SIG-M5 (cell line): Measurements from ENCODE around the gene GRID1.

Experiments
- DNase-seq: peaks from one replicate; lab custom pipeline; 2025; lab: John Stamatoyannopoulos, UW

The GRID1 gene

DNA sequence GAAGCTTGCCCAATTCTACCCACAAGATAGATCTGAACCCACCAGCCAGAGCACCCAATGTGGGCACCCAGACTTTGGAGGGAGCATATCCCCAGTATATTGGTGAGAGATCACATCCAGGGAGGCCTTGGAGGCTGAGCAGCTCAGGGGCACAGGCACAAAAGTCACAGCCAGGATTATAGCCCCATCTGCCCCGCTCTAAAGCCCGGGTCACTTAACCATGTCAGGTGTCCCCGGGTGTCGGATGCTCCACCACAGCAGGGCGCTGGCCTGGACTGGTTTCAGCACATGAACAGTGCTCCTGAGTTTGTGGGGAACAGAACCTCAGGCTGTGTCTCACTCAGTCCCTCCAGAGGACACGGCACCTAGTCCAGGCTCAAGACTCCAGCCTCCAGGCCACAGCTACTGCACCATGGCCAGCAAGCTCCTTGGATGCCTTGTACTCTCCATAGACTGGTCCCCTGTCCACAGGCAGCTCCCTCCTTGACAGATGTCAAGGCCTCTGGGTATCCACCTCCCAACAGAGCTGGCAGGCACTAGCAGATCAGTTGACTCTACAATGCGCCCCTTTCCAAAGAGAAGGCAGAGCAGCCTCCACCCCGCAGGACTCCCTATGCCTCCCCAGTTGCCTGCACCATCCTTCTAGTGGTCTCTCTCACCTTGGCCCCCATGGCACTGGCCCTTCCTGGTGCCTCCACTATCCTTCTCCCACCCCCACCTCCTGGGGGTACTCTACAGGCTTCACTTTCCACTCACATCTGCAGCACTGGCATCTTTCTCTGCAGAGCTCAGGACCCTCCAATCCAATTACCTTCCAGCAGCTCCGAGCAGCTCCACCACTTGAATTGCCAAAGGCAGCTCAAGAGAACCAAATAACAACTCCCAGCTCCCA, 306.0 kb downstream of the GRID1 start:
- DNase-seq: no peak

DNA sequence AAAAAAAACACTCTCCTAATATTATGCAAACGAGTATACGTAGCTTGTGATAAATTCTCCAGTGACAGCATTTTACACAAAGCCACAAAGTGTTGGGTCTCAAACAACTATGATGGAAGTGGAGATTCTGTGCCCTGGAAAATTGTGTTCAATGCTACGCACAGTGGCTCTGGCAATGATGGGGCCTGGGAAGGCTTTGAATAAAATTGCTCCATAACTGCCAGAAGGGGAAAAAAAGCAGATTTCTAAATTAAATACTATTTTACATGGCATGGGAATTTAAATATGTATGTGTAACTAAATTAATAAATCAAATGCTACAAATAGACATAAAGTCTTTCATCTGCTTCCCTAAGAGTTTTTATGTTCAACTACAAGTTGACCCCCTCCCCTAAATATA, 306.7 kb downstream of the GRID1 start:
- DNase-seq: no peak

GRCh38 chr10:86058964-86059363, 307.6 kb downstream of the GRID1 start:
- no peak for DNase-seq

GRCh38 chr10:86057708-86058107, 308.9 kb downstream of the GRID1 start:
- no peak for DNase-seq

DNA sequence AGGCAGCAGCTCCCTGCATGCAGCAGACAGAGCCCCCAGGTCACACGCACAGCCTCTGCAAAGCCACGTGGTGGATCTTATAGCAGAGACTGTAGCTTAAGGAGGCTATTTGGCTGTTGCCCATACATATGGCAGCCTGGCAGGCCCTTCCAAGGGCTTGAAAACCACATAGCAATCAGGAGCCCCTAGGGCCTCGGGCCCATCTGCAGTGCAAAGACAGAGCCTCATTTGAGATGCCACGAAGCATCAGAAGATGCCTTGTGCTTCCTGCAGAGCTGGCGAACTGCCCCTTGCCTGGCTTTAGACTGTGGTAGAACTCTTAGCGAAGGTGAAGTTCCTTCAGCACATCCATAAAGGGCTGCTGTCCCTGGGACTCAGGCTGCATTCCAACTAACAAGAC, 309.9 kb downstream of the GRID1 start:
- no peak for DNase-seq

DNA sequence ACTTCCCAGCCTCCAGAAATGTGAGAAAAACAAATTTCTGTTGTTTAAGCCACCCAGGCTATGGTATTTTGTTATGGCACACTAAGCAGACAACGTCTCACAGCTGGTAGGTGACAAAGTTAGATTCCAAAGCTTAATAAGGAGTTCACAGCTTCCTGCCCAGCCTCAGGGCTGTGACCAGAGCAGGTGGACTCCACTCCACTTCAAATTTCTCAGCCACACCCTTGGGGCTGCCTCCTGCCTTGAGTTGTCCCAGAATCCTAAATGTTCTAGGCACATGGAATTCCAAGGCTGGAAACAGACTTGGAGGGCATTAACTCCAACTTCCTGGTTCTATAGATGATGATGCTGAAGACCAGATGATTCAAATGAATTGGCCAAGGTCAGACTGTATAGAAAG, 310.7 kb downstream of the GRID1 start:
- no peak for DNase-seq

- DNase-seq: no peak
Observed at GRCh38 chr10:86053675-86054074, 312.9 kb downstream of the GRID1 start.

DNA sequence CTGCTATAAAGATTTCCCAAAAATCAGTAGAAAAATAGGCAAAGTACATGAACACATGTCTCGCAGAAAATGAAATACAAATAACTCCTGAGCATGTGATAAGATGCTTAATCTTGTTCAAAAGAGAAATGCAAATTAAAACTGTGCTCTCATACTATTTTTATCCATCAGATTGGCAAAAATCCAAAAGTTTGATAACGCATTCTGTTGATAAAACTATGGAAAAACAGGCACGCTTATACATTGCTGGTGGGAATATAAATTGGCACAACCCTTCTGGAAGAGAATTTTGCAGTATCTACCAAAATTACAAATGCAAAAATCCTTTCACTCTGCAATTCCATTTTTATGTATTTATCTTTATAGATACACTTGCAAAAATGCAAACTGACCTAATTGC, 315.0 kb downstream of the GRID1 start:
- no peak for DNase-seq

- no peak for DNase-seq
Observed at GRCh38 chr10:86049442-86049841, 317.2 kb downstream of the GRID1 start.

DNA sequence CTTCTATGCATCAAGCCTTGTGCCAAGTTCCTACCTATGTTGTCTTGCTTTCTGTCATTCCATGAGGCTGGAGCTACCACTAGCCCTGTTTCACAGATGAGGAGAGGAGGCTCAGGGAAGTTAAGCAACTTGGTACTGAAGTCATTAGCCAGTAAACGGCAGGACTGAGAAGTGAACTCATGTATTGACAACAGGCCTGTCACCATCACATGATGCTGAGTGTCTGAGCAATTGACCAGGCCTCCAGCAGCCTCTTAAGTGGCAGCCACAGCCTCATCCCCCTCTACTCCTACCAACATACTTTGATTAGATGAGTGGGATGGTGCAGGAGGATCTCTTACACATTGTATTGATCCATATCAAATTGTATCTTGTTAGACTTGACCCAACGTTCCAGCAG, 317.6 kb downstream of the GRID1 start:
- DNase-seq: no peak

GRCh38 chr10:86048571-86048970, 318.0 kb downstream of the GRID1 start:
- no peak for DNase-seq

DNA sequence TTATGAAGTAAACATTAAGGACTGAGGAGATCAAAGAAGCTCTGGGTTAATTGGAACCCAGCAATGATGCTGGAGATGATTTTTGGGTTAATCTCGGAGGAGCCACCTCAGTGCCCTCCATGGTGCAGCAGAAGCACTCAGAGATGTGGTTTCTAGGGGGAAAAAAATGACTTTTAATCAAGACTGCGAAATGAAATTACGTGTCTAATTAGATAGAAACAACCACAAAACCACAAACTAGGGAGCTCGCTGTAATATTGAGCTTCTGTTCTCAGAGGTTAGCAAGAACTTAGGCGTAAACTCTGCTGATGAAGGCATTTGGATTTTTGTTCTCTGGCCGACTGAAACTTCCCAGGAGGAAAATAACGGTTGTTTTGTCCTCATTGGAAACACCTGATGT, 319.0 kb downstream of the GRID1 start:
- no peak for DNase-seq

DNA sequence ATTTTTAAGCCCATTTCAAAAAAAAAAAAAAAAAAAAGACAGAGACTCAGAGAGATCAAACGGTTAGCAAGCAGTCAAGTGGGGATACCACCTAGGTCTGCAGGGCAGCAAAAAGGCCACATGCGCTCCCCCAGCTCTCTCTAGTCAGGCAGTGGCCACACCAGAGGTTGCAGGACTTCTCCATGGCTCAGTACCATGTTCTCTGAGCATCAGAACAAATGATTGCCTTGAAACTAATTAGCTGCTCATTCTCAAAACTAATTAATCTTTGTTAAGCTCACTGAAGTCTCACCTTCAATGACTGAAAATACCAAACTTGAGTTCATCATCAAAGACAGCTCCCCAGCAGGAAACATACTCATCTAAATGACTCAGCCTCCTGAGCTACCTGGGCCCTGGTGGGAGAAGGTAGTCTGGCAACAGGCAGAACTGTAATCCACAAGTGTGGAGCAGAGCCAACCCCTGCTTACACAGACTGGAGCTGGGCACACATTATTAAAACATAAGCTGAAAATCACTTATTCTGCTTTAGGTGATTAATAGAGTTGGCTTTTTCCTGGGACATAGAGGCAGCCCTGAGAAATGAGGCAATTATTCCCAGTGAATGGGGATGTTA, 319.6 kb downstream of the GRID1 start:
- no peak for DNase-seq

DNA sequence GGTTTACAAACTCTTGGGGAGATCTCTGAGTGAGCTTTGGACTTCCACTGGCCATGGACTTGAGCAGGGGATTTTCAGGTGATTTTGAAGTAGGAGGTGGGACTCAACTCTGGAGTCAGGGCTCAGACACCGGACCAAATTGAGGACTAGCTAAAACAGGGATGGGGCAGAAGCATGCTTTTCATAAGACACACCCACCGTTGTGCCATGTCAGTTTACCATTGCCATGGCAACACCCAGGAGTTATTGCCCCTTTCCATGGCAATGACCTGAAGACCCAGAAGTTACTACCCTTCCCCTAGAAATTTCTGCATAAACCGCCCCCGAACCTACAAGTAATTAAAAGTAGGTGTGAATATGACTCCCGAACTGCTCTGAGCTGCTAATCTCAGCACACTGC, 320.7 kb downstream of the GRID1 start:
- DNase-seq: no peak

DNA sequence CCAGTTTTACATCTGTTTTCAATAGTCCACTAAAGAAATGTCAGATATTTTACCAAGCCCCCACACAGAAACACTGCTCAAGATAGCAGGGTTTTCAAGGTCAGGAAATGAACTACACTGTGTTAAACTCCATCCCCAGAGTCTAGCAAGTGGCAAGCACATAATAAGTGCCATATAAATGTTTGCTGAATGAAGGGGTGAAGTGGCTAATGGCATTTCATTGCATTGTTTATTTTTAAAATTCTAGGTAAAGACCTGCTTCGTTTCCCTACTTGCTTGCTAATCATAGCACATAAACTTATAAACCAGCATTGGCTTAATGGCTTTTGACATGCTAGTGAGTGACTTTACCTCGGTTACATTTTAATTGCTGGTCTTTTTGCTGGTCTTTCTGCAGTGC, 322.6 kb downstream of the GRID1 start:
- DNase-seq: no peak

DNA sequence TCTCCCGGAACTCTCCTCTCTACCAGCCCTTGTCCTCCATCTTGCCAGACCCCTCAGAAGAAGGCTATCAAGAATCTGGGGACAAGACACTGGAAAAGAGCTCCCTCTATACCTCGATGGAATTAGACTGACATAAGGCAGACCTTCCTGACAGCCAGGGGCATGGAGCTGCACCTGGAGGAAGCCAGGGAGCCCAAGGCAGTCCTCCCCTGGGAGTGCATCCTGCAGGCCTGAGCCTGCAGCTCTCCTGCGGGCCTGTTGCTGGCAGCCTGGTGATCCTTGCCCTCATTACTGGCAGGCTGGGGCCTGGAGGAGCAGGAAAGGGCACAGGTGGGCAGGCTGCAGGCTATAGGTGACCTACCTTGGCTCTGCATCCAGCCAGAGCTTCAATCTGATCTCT, 323.4 kb downstream of the GRID1 start:
- no peak for DNase-seq

DNA sequence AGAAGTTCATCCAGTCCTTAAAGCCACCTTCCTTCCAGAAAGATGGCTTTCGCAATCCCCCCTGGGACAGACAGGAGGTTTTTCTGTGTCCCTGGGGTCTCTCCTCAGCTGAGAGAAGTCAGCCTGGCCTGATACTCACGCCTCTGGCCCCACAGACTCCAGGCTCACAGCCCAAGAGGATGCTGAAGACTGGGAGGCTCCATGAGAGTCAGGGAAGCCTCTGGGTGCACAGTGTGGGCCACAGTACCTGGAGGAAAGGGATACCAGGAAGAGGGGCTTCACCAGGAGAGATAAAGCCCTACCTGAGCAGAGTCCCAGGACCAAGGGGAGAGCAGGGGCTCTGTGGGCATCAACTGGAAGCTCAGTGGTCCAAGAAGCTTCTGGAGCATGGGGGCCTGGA, 324.4 kb downstream of the GRID1 start:
- DNase-seq: no peak

- DNase-seq: no peak
Observed at GRCh38 chr10:86041116-86041515, 325.5 kb downstream of the GRID1 start.

DNA sequence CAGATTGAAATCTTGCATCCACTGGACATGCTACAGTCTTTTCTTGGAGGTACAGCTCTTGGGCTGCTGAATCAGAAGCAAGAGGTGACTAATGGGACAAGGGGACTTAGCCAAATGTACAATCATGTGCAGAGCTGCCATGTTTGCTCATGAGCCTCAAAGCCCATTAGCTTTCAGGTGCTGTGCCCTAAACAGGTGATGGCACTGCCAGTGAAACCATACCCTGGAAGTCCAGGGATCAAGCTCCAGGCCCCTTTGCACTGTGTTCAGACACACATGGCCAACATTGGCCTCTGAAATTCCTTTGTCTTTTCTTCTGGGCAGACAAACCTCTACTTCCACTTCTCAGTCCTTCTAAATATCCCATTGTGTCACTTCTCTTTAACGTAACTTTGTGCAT, 328.2 kb downstream of the GRID1 start:
- DNase-seq: no peak

DNA sequence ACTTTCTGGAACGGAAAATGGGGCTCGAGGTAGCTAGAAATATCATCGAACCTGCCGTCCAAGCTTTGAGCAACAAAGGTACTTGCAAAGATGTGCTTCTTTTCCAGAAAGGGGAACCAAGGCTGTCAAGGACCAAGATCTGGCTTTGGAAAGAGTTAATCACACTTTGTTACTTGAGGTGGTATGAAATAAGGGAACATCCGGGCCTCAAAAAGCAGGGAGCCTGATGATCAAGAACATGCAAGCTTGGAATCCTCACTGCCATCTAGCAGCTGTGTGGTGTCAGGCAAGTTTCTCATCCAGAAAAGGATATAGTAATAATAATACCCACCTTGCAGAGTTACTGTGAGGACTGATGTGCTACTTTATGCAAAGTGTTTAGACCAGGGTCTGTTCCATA, 329.5 kb downstream of the GRID1 start:
- no peak for DNase-seq

GRCh38 chr10:86036544-86036831, 330.1 kb downstream of the GRID1 start:
- DNase-seq: no peak

- no peak for DNase-seq
Observed at GRCh38 chr10:86035791-86036543, 330.6 kb downstream of the GRID1 start.

DNA sequence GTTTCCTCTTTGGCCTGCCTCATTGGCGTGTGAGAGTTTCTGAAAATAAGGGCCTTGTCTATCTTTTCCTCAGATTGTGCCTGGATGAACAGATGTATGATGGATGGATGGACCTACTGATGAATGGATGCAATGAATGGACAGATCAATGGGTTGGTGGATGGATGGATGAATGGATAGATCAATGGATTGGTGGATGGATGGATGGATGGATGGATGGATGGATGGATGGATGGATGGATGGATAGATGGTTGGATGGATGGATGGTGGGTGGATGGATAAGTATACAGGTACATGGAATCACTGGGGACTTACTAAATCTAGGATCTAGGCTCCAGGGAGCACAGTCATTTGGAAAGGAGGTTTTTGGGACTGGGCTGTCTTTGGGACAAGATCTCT, 331.9 kb downstream of the GRID1 start:
- no peak for DNase-seq
